GM12891 (cell line): Measurements from ENCODE around the gene YWHAQ.

Experiments used
- POLR2A ChIP-seq: IDR thresholded peaks from 2 replicates; pipeline ENCODE4 v1.6.1; 2011; ENCODE audit warnings: low read depth, low read length, control low read depth
- POU2F2 ChIP-seq: IDR thresholded peaks from 2 replicates; pipeline ENCODE4 v1.6.1; 2011; ENCODE audit warnings: low read depth, mild to moderate bottlenecking, control low read depth, low read length, moderate library complexity

DNA sequence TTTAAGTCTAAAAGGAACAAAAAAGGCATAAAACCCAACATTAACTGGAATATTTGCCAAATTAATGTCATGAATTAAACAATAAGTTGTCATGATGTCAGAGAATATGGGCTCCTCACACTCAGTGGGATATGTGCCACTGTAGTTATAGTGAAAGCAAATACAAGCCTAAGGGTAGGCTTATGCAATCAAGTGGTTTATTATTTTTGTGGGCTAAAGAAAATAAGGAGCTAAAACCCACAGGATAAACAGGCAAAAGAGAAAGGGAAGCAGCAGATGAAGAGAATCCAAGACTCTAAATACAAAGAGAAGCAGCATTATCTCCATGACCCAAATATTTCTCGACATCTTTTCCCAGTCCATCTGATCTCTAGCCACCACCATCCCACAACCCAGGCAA is 17.5 kb downstream of the YWHAQ start:
- no peak for TF ChIP-seq POLR2A
- no peak for TF ChIP-seq POU2F2
